Ovary (tissue), 9 donors: Measurements from ENCODE around the gene HEXIM1. TPM values are rescaled to one million over a fixed set of nuclear protein-coding genes. Genes with fewer than 3 reads are reported as not detected.

Source experiments
- DNase-seq, 5 donors: peaks; one replicate each; pipeline ENCODE4 v3.0.0-alpha.2; 2019 to 2020
- H3K27ac ChIP-seq, 2 donors: fragments of 200-600 bp; one replicate each; pipeline versions ENCODE4 v1.5.1 to v1.8.0; 2019 to 2022
- H3K27me3 ChIP-seq: fragments of 200-600 bp; one replicate; pipeline ENCODE4 v1.8.0; 2022
- H3K36me3 ChIP-seq: fragments of 200-600 bp; sonication (generic); one replicate; pipeline ENCODE4 v1.5.1; 2019
- H3K4me1 ChIP-seq: one replicate; pipeline ENCODE4 v1.8.1; 2013; ENCODE audit warnings: mild to moderate bottlenecking, moderate library complexity; ENCODE audit not compliant: insufficient read depth
- H3K4me3 ChIP-seq: fragments of 200-600 bp; sonication (generic); one replicate; pipeline ENCODE4 v1.5.1; 2017
- H3K9me3 ChIP-seq, 2 donors: fragments of 200-600 bp in 1 of 2; sonication (generic) in 1 of 2; one replicate each; pipeline versions ENCODE4 v1.5.1 to v1.8.1; 2013 to 2019; ENCODE audit warnings: mild to moderate bottlenecking in 1 of 2, moderate library complexity in 1 of 2
- CTCF ChIP-seq, 3 donors: fragments of 450-650 bp in 2 of 3; fragments of 200-600 bp in 1 of 3; IDR thresholded peaks; one replicate each; pipeline versions ENCODE4 v1.5.1 to v1.8.0; 2016 to 2022; ENCODE audit warnings: antibody characterized with exemption in 3 of 3, mild to moderate bottlenecking in 1 of 3
- EP300 ChIP-seq: sonication (generic); formaldehyde crosslinking; IDR thresholded peaks from one replicate; pipeline ENCODE4 v1.6.1; 2017; ENCODE audit warnings: antibody characterized with exemption
- POLR2A ChIP-seq: fragments of 450-650 bp; IDR thresholded peaks from one replicate; pipeline ENCODE4 v1.6.1; 2017; ENCODE audit warnings: antibody characterized with exemption, mild to moderate bottlenecking, moderate library complexity
- WGBS, 3 donors: extraction: QIAGEN DNeasy Blood & Tissue Kit in 1 of 3; methylation state at CpG; one replicate each; pipeline versions ENCODE4 v1.1.5 to v1.1.7; 2013 to 2017; 5-methylcytosine and 5-hydroxymethylcytosine counted together
- intact Hi-C, 4 donors: fragments of 100-400 bp; cut with DNase I; formaldehyde crosslinking; loops; one replicate each; pipeline versions ENCODE4 v1.11.0 to v1.15.1; 2022 to 2023
- polyA plus RNA-seq, 2 donors: library from polyadenylated mRNA; stranded (reverse); fragments of 200-250 nt in 1 of 2; fragments of 350-450 nt in 1 of 2; fragmentation: Illumina TruSeq in 1 of 2; extraction: RNeasy Lipid Tissue Mini Kit (QIAGEN cat#74804) in 1 of 2; gene quantifications; one replicate each; pipeline ENCODE4 v1.2.3, GENCODE V29; 2013 to 2014
- total RNA-seq, 7 donors: library from RNA; depleted of rRNA in 2 of 7; stranded (reverse); fragments of >200 nt in 2 of 7; fragmentation: NEBNext Ultra II Directional in 3 of 7; extraction: Animal tissue kit (Norgen Biotek cat#: 25700) in 3 of 7; gene quantifications; one replicate each; pipeline versions ENCODE4 v1.1.0 to v1.2.4, GENCODE V29; 2016 to 2023
- donor health status: DM: no; HTN: no; CAD: no; lungs with moderate emphysema.
- donor health status: DM: no; HTN: no; CAD: no.
- donor health status: Bipolar disorder and iron deficiency.
- donor health status: DM: yes; HTN: yes; CAD: no.
- donor health status: DM: no; HTN: no; CAD: no.
- donor health status: DM: yes; HTN: yes; CAD: no.

HEXIM1 gene
- total and polyA plus RNA-seq, 9 donors = 14.4 to 37.8 (median 26.9) TPM

GRCh38 chr17:45125509-45125908 is 22.8 kb upstream of the HEXIM1 start:
- Histone ChIP-seq H3K36me3 (no peaks in the 10 kb centered on the region), H3K4me1 (peaks cover 31% of the 10 kb centered on the region), H3K27ac (no peak overlapping the region), H3K9me3 (no peaks in the 10 kb centered on the region), H3K4me3 (no peak overlapping the region), H3K27me3 (no peaks in the 10 kb centered on the region)
- intact Hi-C loops = loop anchor here in 2 of 4 donors (5.0 to 10.0 kb wide), 2 partner anchors 201 to 343 kb away; no protein-coding TSS in a partner anchor
- 94 to 95% (median 95%) methylated on average over 8 of the region's 8 CpGs for WGBS, 3 donors
- DNase-seq = no peak
- no peak for TF ChIP-seq CTCF (IDR thresholded peaks at IDR 0.05)
- no peak for TF ChIP-seq POLR2A
- TF ChIP-seq EP300 = no peak

GRCh38 chr17:45127207-45127547 is 21.1 kb upstream of the HEXIM1 start:
- TF ChIP-seq CTCF (IDR thresholded peaks at IDR 0.05) (no peak), POLR2A (no peak), EP300 (no peak)
- Histone ChIP-seq H3K9me3 (no peaks in the 10 kb centered on the region), H3K27me3 (no peaks in the 10 kb centered on the region), H3K4me1 (peaks cover 33% of the 10 kb centered on the region), H3K36me3 (no peaks in the 10 kb centered on the region), H3K27ac (peak overlapping the region in 1 of 2 donors; percentile 78), H3K4me3 (no peak overlapping the region)
- intact Hi-C loops = loop anchor here in 2 of 4 donors (5.0 to 10.0 kb wide), 2 partner anchors 202 to 345 kb away; no protein-coding TSS in a partner anchor
- peak in 2 of 5 donors; percentile 25 to 31 for DNase-seq
- 67 to 76% (median 75%) methylated on average over 8 of the region's 8 CpGs for WGBS, 3 donors

GRCh38 chr17:45127548-45128300 is 20.6 kb upstream of the HEXIM1 start:
- peak; percentile 66 to 83 (median 69) for DNase-seq
- Histone ChIP-seq H3K27me3 (no peaks in the 10 kb centered on the region), H3K36me3 (no peaks in the 10 kb centered on the region), H3K27ac (peak overlapping the region; percentile 78 to 87), H3K4me3 (no peak overlapping the region), H3K4me1 (peaks cover 33% of the 10 kb centered on the region), H3K9me3 (no peaks in the 10 kb centered on the region)
- WGBS, 3 donors = 8 to 13% (median 9%) methylated on average over 20 of the region's 20 CpGs
- TF ChIP-seq CTCF (IDR thresholded peaks at IDR 0.05) (no peak), POLR2A (peak; percentile 12)
- intact Hi-C loops = loop anchor here in 2 of 4 donors (2.0 to 10.0 kb wide), 3 partner anchors 23 to 345 kb away; no protein-coding TSS in a partner anchor

DNA sequence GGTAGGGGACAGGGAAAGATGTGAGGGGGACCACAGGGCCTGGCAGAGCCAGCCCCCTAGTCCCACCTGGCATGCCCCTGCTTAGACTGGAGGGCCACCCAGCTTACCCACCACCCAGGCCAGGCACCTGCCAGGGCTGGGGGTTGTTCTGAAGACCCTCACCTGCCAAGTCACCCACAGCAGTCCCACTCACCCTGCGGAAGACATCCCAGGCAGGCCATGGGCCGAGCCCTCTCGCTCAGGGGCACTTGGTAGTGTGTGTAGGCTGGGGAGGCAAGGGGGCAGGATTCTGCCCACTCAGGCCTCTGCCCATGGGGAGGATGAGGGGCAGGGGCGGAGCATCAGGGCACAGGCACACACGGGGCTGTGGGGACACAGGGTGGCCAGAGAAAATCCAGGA is 19.9 kb upstream of the HEXIM1 start:
- Histone ChIP-seq H3K9me3 (no peaks in the 10 kb centered on the region), H3K36me3 (no peaks in the 10 kb centered on the region), H3K27ac (peak overlapping the region; percentile 78 to 87), H3K27me3 (no peaks in the 10 kb centered on the region), H3K4me1 (peaks cover 33% of the 10 kb centered on the region), H3K4me3 (no peak overlapping the region)
- no peak for TF ChIP-seq CTCF (IDR thresholded peaks at IDR 0.05)
- no peak for TF ChIP-seq POLR2A
- TF ChIP-seq EP300 = no peak
- 52 to 65% (median 65%) methylated on average over 5 of the region's 5 CpGs for WGBS, 3 donors
- intact Hi-C loops = loop anchor here in 2 of 4 donors (2.0 to 10.0 kb wide), 3 partner anchors 24 to 346 kb away; no protein-coding TSS in a partner anchor
- peak in 1 of 5 donors; percentile 32 for DNase-seq
